Endodermal cell (in vitro differentiated cells): ENCODE measurements around the gene MRRF. TPM values are rescaled to one million over a fixed set of nuclear protein-coding genes. Genes with fewer than 3 reads are reported as not detected.

ENCODE experiments used
- DNase-seq: peaks from one replicate; pipeline ENCODE4 v3.0.0-alpha.2; 2017
- H3K27ac ChIP-seq: 2 replicates; pipeline ENCODE4 v1.5.1; 2013; ENCODE audit warnings: mild to moderate bottlenecking, low read depth, low read length, moderate library complexity
- H3K27me3 ChIP-seq: 2 replicates; pipeline ENCODE4 v1.6.1; 2013; ENCODE audit warnings: mild to moderate bottlenecking, low read length, moderate library complexity; ENCODE audit not compliant: insufficient read depth, control insufficient read depth, poor library complexity, severe bottlenecking
- H3K36me3 ChIP-seq: 2 replicates; pipeline ENCODE4 v1.7.0; 2013; ENCODE audit warnings: mild to moderate bottlenecking, low read length, moderate library complexity; ENCODE audit not compliant: control insufficient read depth, insufficient read depth
- H3K4me1 ChIP-seq: one replicate; pipeline ENCODE4 v1.7.0; 2013; ENCODE audit warnings: low read length; ENCODE audit not compliant: control insufficient read depth, insufficient read depth
- H3K4me3 ChIP-seq: 2 replicates; pipeline ENCODE4 v1.5.1; 2013; ENCODE audit warnings: mild to moderate bottlenecking, low read length, moderate library complexity
- H3K9ac ChIP-seq: 2 replicates; pipeline ENCODE4 v1.6.1; 2013; ENCODE audit warnings: mild to moderate bottlenecking, low read length, moderate library complexity; ENCODE audit not compliant: poor library complexity, severe bottlenecking; ENCODE audit errors: extremely low read depth
- H3K9me3 ChIP-seq: 2 replicates; pipeline ENCODE4 v1.6.1; 2013; ENCODE audit warnings: mild to moderate bottlenecking, low read length, moderate library complexity; ENCODE audit not compliant: control insufficient read depth
- H3K27ac Mint-ChIP-seq: 2 replicates; pipeline ENCODE4 v1.8.0; 2020; ENCODE audit warnings: mixed read lengths
- H3K27me3 Mint-ChIP-seq: 2 replicates; pipeline ENCODE4 v1.8.0; 2021; ENCODE audit warnings: mild to moderate bottlenecking, mixed read lengths; ENCODE audit not compliant: insufficient read depth
- H3K36me3 Mint-ChIP-seq: 2 replicates; pipeline ENCODE4 v1.8.0; 2020; ENCODE audit warnings: low read depth, mixed read lengths
- H3K4me1 Mint-ChIP-seq: 2 replicates; pipeline ENCODE4 v1.8.0; 2020; ENCODE audit warnings: mixed read lengths
- H3K4me3 Mint-ChIP-seq: 2 replicates; pipeline ENCODE4 v1.8.0; 2020; ENCODE audit warnings: mild to moderate bottlenecking, moderate library complexity, mixed read lengths
- H3K9me3 Mint-ChIP-seq: 2 replicates; pipeline ENCODE4 v1.8.0; 2020; ENCODE audit warnings: mild to moderate bottlenecking, mixed read lengths
- CTCF ChIP-seq: fragments of 200-600 bp; sonication (generic); conservative IDR thresholded peaks from 2 replicates; pipeline ENCODE4 v1.5.0; 2021; ENCODE audit warnings: antibody characterized with exemption, mild to moderate bottlenecking
- WGBS, 2 experiments: methylation state at CpG; one replicate each; pipeline versions ENCODE4 v1.1.5 to v1.1.7; 2013; ENCODE audit warnings: missing lambda C conversion rate in 2 of 2, mixed read lengths in 1 of 2; ENCODE audit not compliant: insufficient coverage in 1 of 2, insufficient read length in 1 of 2; 5-methylcytosine and 5-hydroxymethylcytosine counted together
- total RNA-seq, 2 donors: library from RNA; stranded (reverse); fragmentation: NEBNext Ultra II Directional in 1 of 2; extraction: Animal tissue kit (Norgen Biotek cat#: 25700) in 1 of 2; gene quantifications; 2 replicates in 1 of 2; 3 replicates in 1 of 2; pipeline ENCODE4 v1.2.1, GENCODE V29; 2021

The MRRF gene
- total RNA-seq, 2 donors from 2014 or later = 25.8 to 27.6 TPM

GRCh38 chr9:122258886-122259415 is 5.7 kb upstream of the MRRF start:
- no peak overlapping the region for H3K4me3 Mint-ChIP-seq

GRCh38 chr9:122261469-122261881 is 3.2 kb upstream of the MRRF start:
- TF ChIP-seq CTCF = no peak
- H3K27ac Mint-ChIP-seq = no peak overlapping the region
- H3K9me3 Mint-ChIP-seq = no peaks in the 10 kb centered on the region

More at GRCh38 chr9:122258886-122259415, 5.7 kb upstream of the MRRF start:
- H3K27me3 ChIP-seq = no peaks in the 10 kb centered on the region
- peaks cover 54% of the 10 kb centered on the region for H3K36me3 ChIP-seq
- H3K4me3 ChIP-seq = no peak overlapping the region
- peaks cover 31% of the 10 kb centered on the region for H3K36me3 Mint-ChIP-seq
- H3K4me1 Mint-ChIP-seq = peaks cover 5% of the 10 kb centered on the region
- no peak overlapping the region for H3K27ac Mint-ChIP-seq
- no peaks in the 10 kb centered on the region for H3K27me3 Mint-ChIP-seq
- no peak for DNase-seq
- no peaks in the 10 kb centered on the region for H3K9me3 ChIP-seq
- no peak overlapping the region for H3K9ac ChIP-seq
- no peaks in the 10 kb centered on the region for H3K9me3 Mint-ChIP-seq
- TF ChIP-seq CTCF = no peak
- H3K27ac ChIP-seq = no peak overlapping the region
- no peaks in the 10 kb centered on the region for H3K4me1 ChIP-seq
- WGBS, 2 experiments = 100% methylated on average over 1 to 2 of the region's 2 CpGs

GRCh38 chr9:122262073-122262472 is 2.6 kb upstream of the MRRF start:
- WGBS, 2 experiments = 82% methylated on average over 1 of the region's 1 CpG; no CpG with 5 or more reads in 1 of the 2 experiments
- Mint-ChIP-seq H3K27me3 (no peaks in the 10 kb centered on the region), H3K4me1 (peaks cover 6% of the 10 kb centered on the region), H3K4me3 (no peak overlapping the region), H3K27ac (no peak overlapping the region), H3K9me3 (no peaks in the 10 kb centered on the region), H3K36me3 (peaks cover 27% of the 10 kb centered on the region)
- no peaks in the 10 kb centered on the region for H3K9me3 ChIP-seq
- no peak overlapping the region for H3K27ac ChIP-seq
- H3K4me3 ChIP-seq = no peak overlapping the region
- H3K27me3 ChIP-seq = no peaks in the 10 kb centered on the region
- DNase-seq = no peak
- no peaks in the 10 kb centered on the region for H3K4me1 ChIP-seq
- TF ChIP-seq CTCF = no peak
- peaks cover 32% of the 10 kb centered on the region for H3K36me3 ChIP-seq
- no peak overlapping the region for H3K9ac ChIP-seq

More at GRCh38 chr9:122261469-122261881, 3.2 kb upstream of the MRRF start:
- Histone ChIP-seq H3K4me3 (no peak overlapping the region), H3K4me1 (no peaks in the 10 kb centered on the region), H3K27ac (no peak overlapping the region), H3K9me3 (no peaks in the 10 kb centered on the region), H3K9ac (no peak overlapping the region), H3K27me3 (no peaks in the 10 kb centered on the region), H3K36me3 (peaks cover 32% of the 10 kb centered on the region)
- DNase-seq = no peak
- H3K27me3 Mint-ChIP-seq = no peaks in the 10 kb centered on the region
- H3K4me1 Mint-ChIP-seq = peaks cover 6% of the 10 kb centered on the region
- 83 to 93% methylated on average over 1 of the region's 1 CpG for WGBS, 2 experiments
- H3K36me3 Mint-ChIP-seq = peaks cover 27% of the 10 kb centered on the region
- H3K4me3 Mint-ChIP-seq = no peak overlapping the region
